Panc1 (cell line): ENCODE data around the gene MFAP5. TPM values are rescaled to one million over a fixed set of nuclear protein-coding genes. Genes with fewer than 3 reads are reported as not detected.

Experiments
- ATAC-seq: fragments of 200-7000 bp; cut with Tn5 transposase; 2 replicates; pipeline ENCODE4 v1.9.1; 2020; ENCODE audit warnings: mild to moderate bottlenecking, moderate library complexity
- BruUV-seq: library from RNA; stranded (reverse); fragments of 400-500 nt; replicated peaks from 2 replicates; lab custom pipeline; 2021; lab: Mats Ljungman, UMichigan
- CTCF ChIA-PET: fragments of 300-600 bp; sonication (Branson Sonifier 250); formaldehyde crosslinking; loops from one replicate; lab custom pipeline; 2022; ENCODE audit warnings: antibody characterized with exemption; lab: Charles Lee
- POLR2A ChIA-PET: fragments of 300-600 bp; sonication (Branson Sonifier 250); formaldehyde crosslinking; loops from one replicate; lab custom pipeline; 2022; ENCODE audit warnings: antibody characterized with exemption; lab: Charles Lee
- DNase-seq: peaks from one replicate; pipeline ENCODE4 v3.0.0-alpha.2; 2010; ENCODE audit warnings: low read depth, low spot score
- H3K27ac ChIP-seq: 2 replicates; pipeline ENCODE4 v1.5.1; 2011; ENCODE audit warnings: mild to moderate bottlenecking, low read length, inconsistent platforms
- H3K27me3 ChIP-seq: fragments of 200-500 bp; sonication (Bioruptor generic); 2 replicates; pipeline ENCODE4 v1.6.0; 2014; ENCODE audit warnings: low read length, inconsistent platforms; ENCODE audit not compliant: control insufficient read depth, insufficient read depth
- H3K36me3 ChIP-seq: fragments of 200-500 bp; sonication (Bioruptor generic); 2 replicates; pipeline ENCODE4 v1.5.1; 2014; ENCODE audit warnings: inconsistent platforms, mild to moderate bottlenecking, low read length, moderate library complexity; ENCODE audit not compliant: control insufficient read depth, insufficient read depth
- H3K4me1 ChIP-seq: 2 replicates; pipeline ENCODE4 v1.5.1; 2011; ENCODE audit warnings: inconsistent platforms, mild to moderate bottlenecking, low read length, moderate library complexity; ENCODE audit not compliant: control insufficient read depth, insufficient read depth
- H3K4me3 ChIP-seq, 2 experiments: 2 replicates each; pipeline ENCODE4 v1.5.1; 2011 to 2012; ENCODE audit warnings: low read depth in 2 of 2, low read length in 2 of 2, mild to moderate bottlenecking in 2 of 2, inconsistent platforms in 1 of 2, moderate library complexity in 1 of 2
- H3K9me3 ChIP-seq: fragments of 200-500 bp; sonication (Bioruptor generic); 2 replicates; pipeline ENCODE4 v1.5.1; 2014; ENCODE audit warnings: low read depth, mild to moderate bottlenecking, inconsistent platforms, low read length, moderate library complexity; ENCODE audit not compliant: control insufficient read depth, insufficient read depth
- CTCF ChIP-seq: fragments of 450-650 bp; IDR thresholded peaks from 2 replicates; pipeline ENCODE4 v1.5.1; 2017; ENCODE audit warnings: mild to moderate bottlenecking
- POLR2AphosphoS5 ChIP-seq: IDR thresholded peaks from 2 replicates; pipeline ENCODE4 v1.6.1; 2012; ENCODE audit warnings: mild to moderate bottlenecking, low read depth, low read length, moderate library complexity
- SIN3A ChIP-seq: IDR thresholded peaks from 2 replicates; pipeline ENCODE4 v1.6.1; 2012; ENCODE audit warnings: low read depth, mild to moderate bottlenecking, low read length, moderate library complexity, borderline replicate concordance; ENCODE audit not compliant: insufficient read depth
- TCF7L2 ChIP-seq: IDR thresholded peaks from 2 replicates; pipeline ENCODE4 v1.6.1; 2011; ENCODE audit warnings: mild to moderate bottlenecking, low read depth, low read length, inconsistent platforms
- in situ Hi-C: cut with HindIII; loops from 2 replicates; pipeline ENCODE4 v1.10.0; 2016; ENCODE audit warnings: low sequenced_read_pairs, low pct_unique_long_range_greater_than_20kb
- intact Hi-C: fragments of 100-400 bp; cut with micrococcal nuclease; formaldehyde crosslinking; loops from one replicate; pipeline ENCODE4 v1.10.0; 2022; ENCODE audit not compliant: unreplicated experiment
- total RNA-seq: library from RNA; stranded (reverse); gene quantifications from one replicate; pipeline ENCODE4 v1.2.1, GENCODE V29; 2021; ENCODE audit not compliant: unreplicated experiment
- TF ChIP-seq, protein P1 (sequence below), 2 experiments: IDR thresholded peaks; 2 replicates each; pipeline ENCODE4 v1.6.1; 2011 to 2012; ENCODE audit warnings: low read depth in 2 of 2, control low read depth in 1 of 2, low read length in 1 of 2, mild to moderate bottlenecking in 1 of 2, moderate library complexity in 1 of 2; ENCODE audit not compliant: insufficient read depth in 1 of 2

The MFAP5 gene
- total RNA-seq, 1 experiment from 2014 or later, result not detected

GRCh38 chr12:8665759-8666158 lies 3.1 kb upstream of the MFAP5 start:
- in situ Hi-C loops, result no loop called here
- no peak overlapping the region for H3K4me3 ChIP-seq
- ChIA-PET POLR2A (no interaction called here), CTCF (no interaction called here)
- no peaks in the 10 kb centered on the region for H3K4me1 ChIP-seq
- intact Hi-C loops, result no loop called here
- H3K9me3 ChIP-seq, result no peaks in the 10 kb centered on the region
- no peaks in the 10 kb centered on the region; the same call in 1 of the 2 replicates for H3K27me3 ChIP-seq
- H3K27ac ChIP-seq, result no peak overlapping the region
- DNase-seq, result no peak
- TF ChIP-seq CTCF, result no peak
- TF ChIP-seq, protein P1, sequence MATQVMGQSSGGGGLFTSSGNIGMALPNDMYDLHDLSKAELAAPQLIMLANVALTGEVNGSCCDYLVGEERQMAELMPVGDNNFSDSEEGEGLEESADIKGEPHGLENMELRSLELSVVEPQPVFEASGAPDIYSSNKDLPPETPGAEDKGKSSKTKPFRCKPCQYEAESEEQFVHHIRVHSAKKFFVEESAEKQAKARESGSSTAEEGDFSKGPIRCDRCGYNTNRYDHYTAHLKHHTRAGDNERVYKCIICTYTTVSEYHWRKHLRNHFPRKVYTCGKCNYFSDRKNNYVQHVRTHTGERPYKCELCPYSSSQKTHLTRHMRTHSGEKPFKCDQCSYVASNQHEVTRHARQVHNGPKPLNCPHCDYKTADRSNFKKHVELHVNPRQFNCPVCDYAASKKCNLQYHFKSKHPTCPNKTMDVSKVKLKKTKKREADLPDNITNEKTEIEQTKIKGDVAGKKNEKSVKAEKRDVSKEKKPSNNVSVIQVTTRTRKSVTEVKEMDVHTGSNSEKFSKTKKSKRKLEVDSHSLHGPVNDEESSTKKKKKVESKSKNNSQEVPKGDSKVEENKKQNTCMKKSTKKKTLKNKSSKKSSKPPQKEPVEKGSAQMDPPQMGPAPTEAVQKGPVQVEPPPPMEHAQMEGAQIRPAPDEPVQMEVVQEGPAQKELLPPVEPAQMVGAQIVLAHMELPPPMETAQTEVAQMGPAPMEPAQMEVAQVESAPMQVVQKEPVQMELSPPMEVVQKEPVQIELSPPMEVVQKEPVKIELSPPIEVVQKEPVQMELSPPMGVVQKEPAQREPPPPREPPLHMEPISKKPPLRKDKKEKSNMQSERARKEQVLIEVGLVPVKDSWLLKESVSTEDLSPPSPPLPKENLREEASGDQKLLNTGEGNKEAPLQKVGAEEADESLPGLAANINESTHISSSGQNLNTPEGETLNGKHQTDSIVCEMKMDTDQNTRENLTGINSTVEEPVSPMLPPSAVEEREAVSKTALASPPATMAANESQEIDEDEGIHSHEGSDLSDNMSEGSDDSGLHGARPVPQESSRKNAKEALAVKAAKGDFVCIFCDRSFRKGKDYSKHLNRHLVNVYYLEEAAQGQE (IDR thresholded peaks at IDR 0.05; ENCODE audit: insufficient read depth in 1 of 2, low read depth in 2 of 2, low read length in 1 of 2), result no peak
- no peak for TF ChIP-seq SIN3A
- no peak for TF ChIP-seq POLR2AphosphoS5
- TF ChIP-seq TCF7L2, result no peak
- no TSS peak for BruUV-seq
- ATAC-seq, result no peak
- H3K36me3 ChIP-seq, result no peaks in the 10 kb centered on the region

DNA sequence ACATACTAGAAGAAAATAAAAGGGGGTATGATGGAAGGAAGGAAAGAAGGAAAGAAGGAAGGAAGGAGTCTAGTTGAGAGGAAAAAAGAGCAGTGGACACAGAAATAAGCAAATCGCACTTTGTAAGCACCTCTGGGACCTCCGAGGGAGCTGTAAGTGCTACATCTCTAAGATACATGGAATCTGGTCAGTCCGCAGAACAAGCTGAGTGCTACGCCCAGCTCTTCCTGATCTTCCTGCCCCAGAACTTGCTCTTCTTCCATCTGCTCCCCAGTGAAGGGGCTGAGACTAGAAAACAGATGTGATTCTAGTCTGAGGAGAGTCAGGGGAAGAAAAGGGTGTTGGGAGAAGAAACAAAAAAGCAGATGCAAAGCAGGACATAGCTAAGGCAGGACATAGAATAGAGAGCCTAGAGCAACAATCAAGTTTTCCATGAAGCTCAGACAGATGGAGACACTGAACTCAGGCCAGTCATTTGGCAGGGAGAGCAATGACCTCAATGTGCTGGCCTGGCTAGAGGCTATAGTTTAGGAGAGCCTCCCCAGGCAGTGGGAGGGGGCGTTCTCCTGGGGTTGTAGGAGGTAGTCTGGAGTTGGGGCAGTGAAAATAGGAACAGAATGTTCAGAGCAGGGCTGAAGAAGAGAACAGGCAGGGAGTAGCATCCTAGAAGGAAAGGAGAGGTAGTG lies 1.7 kb upstream of the MFAP5 start:
- Histone ChIP-seq H3K36me3 (no peaks in the 10 kb centered on the region), H3K9me3 (no peaks in the 10 kb centered on the region), H3K27ac (no peak overlapping the region), H3K4me1 (no peaks in the 10 kb centered on the region), H3K27me3 (no peaks in the 10 kb centered on the region; the same call in 1 of the 2 replicates), H3K4me3 (no peak overlapping the region)
- in situ Hi-C loops, result no loop called here
- intact Hi-C loops, result no loop called here
- ChIA-PET CTCF (no interaction called here), POLR2A (no interaction called here)
- BruUV-seq, result no TSS peak
- ATAC-seq (no peak), DNase-seq (no peak)
- TF ChIP-seq TCF7L2, result no peak
- no peak for TF ChIP-seq SIN3A
- no peak for TF ChIP-seq POLR2AphosphoS5

- Histone ChIP-seq H3K27me3 (no peaks in the 10 kb centered on the region; the same call in 1 of the 2 replicates), H3K36me3 (no peaks in the 10 kb centered on the region), H3K9me3 (no peaks in the 10 kb centered on the region), H3K27ac (no peak overlapping the region), H3K4me1 (no peaks in the 10 kb centered on the region), H3K4me3 (no peak overlapping the region)
- in situ Hi-C loops (no loop called here), intact Hi-C loops (no loop called here)
- no peak for DNase-seq
- ATAC-seq, result no peak
- no TSS peak for BruUV-seq
- TF ChIP-seq TCF7L2 (no peak), CTCF (no peak), POLR2AphosphoS5 (no peak), SIN3A (no peak)
- TF ChIP-seq, protein P1 (IDR thresholded peaks at IDR 0.05; ENCODE audit: insufficient read depth in 1 of 2, low read depth in 2 of 2, low read length in 1 of 2), result no peak
- POLR2A ChIA-PET, result no interaction called here
- CTCF ChIA-PET, result no interaction called here
These were observed 875 bp downstream of the MFAP5 start for GRCh38 chr12:8661751-8662150.
